Endothelial cell of umbilical vein (primary cell): ENCODE data around the gene USP48. TPM values are rescaled to one million over a fixed set of nuclear protein-coding genes. Genes with fewer than 3 reads are reported as not detected.

Experiments
- BruUV-seq: library from RNA; stranded (reverse); fragments of 400-500 nt; replicated peaks from 2 replicates; lab custom pipeline; 2021; lab: Mats Ljungman, UMichigan
- CTCF ChIA-PET: fragments of 300-600, 350-600 bp; sonication (Branson Sonifier 250); formaldehyde crosslinking; loops from one replicate; lab custom pipeline; 2021; ENCODE audit warnings: antibody characterized with exemption, inconsistent platforms; lab: Charles Lee
- POLR2A ChIA-PET: fragments of 300-600, 350-600 bp; sonication (Branson Sonifier 250); formaldehyde crosslinking; loops from one replicate; lab custom pipeline; 2021; ENCODE audit warnings: antibody characterized with exemption, inconsistent platforms; lab: Charles Lee
- DNase-seq: peaks from one replicate; pipeline ENCODE4 v3.0.0-alpha.2; 2011; ENCODE audit warnings: low read depth, low spot score
- FAIRE-seq: peaks from 2 replicates; lab custom pipeline; 2011; peaks lifted over from hg19 to GRCh38; lab: Jason Lieb, UNC
- H2AFZ ChIP-seq: 2 replicates; pipeline ENCODE4 v1.6.0; 2012; ENCODE audit warnings: low read depth, low read length, control low read depth, inconsistent platforms
- H3K27ac ChIP-seq: 2 replicates; pipeline ENCODE4 v1.5.1; 2011; ENCODE audit warnings: low read depth, mild to moderate bottlenecking, control low read depth, low read length, moderate library complexity; ENCODE audit not compliant: insufficient read depth
- H3K27me3 ChIP-seq, 2 experiments: 2 replicates each; pipeline versions ENCODE4 v1.6.0 to v1.6.1; 2011; ENCODE audit warnings: low read length in 2 of 2, mixed read lengths in 1 of 2; ENCODE audit not compliant: control insufficient read depth in 2 of 2, insufficient read depth in 2 of 2
- H3K36me3 ChIP-seq, 2 experiments: 2 replicates in 1 of 2; 3 replicates in 1 of 2; pipeline ENCODE4 v1.5.1; 2011; ENCODE audit warnings: low read length in 2 of 2, mild to moderate bottlenecking in 1 of 2, moderate library complexity in 1 of 2; ENCODE audit not compliant: control insufficient read depth in 2 of 2, insufficient read depth in 2 of 2; ENCODE audit errors: extremely low read depth in 1 of 2
- H3K4me1 ChIP-seq: 3 replicates; pipeline ENCODE4 v1.5.1; 2011; ENCODE audit warnings: mild to moderate bottlenecking, low read length; ENCODE audit not compliant: control insufficient read depth, insufficient read depth; ENCODE audit errors: extremely low read depth
- H3K4me2 ChIP-seq: 2 replicates; pipeline ENCODE4 v1.6.1; 2011; ENCODE audit warnings: low read length, control low read depth, mixed read lengths; ENCODE audit not compliant: insufficient read depth
- H3K4me3 ChIP-seq, 3 experiments: fragments of 200-600 bp in 1 of 3; sonication (generic), shearing (Covaris generic) in 1 of 3; replicated peaks in 1 of 3; 2 replicates each; pipeline ENCODE4 v1.5.1; 2011 to 2016; ENCODE audit warnings: control low read depth in 3 of 3, low read length in 3 of 3, mild to moderate bottlenecking in 2 of 3, inconsistent platforms in 1 of 3, low read depth in 1 of 3, moderate library complexity in 1 of 3; ENCODE audit not compliant: insufficient read depth in 1 of 3
- H3K79me2 ChIP-seq: 2 replicates; pipeline ENCODE4 v1.6.0; 2012; ENCODE audit warnings: low read length, inconsistent platforms; ENCODE audit not compliant: control insufficient read depth, insufficient read depth
- H3K9ac ChIP-seq: replicated peaks from 2 replicates; pipeline ENCODE3; 2011; ENCODE audit warnings: low read length, control low read depth; ENCODE audit not compliant: insufficient read depth; ENCODE audit errors: extremely low read depth
- H3K9me1 ChIP-seq: replicated peaks from 3 replicates; pipeline ENCODE4 v1.6.0; 2011; ENCODE audit warnings: mild to moderate bottlenecking, low read length; ENCODE audit not compliant: control insufficient read depth, insufficient read depth; ENCODE audit errors: extremely low read depth
- H3K9me3 ChIP-seq: replicated peaks from 2 replicates; pipeline ENCODE4 v1.5.1; 2012; ENCODE audit warnings: low read length, inconsistent platforms; ENCODE audit not compliant: control insufficient read depth, insufficient read depth
- H4K20me1 ChIP-seq: replicated peaks from 2 replicates; pipeline ENCODE3; 2011; ENCODE audit warnings: mild to moderate bottlenecking, low read length; ENCODE audit not compliant: control insufficient read depth, insufficient read depth; ENCODE audit errors: extremely low read depth
- EZH2 ChIP-seq: IDR thresholded peaks from 2 replicates; pipeline ENCODE4 v1.6.1; 2012; ENCODE audit warnings: borderline replicate concordance, low read depth, mild to moderate bottlenecking, moderate library complexity, low read length, inconsistent platforms; ENCODE audit not compliant: severe bottlenecking
- FOS ChIP-seq: IDR thresholded peaks from 2 replicates; pipeline ENCODE4 v1.6.1; 2011; ENCODE audit warnings: mild to moderate bottlenecking, low read length, moderate library complexity, borderline replicate concordance; ENCODE audit not compliant: insufficient read depth
- GATA2 ChIP-seq: IDR thresholded peaks from 2 replicates; pipeline ENCODE4 v1.7.0; 2011; ENCODE audit warnings: low read depth, mild to moderate bottlenecking, moderate library complexity, mixed read lengths, low read length; ENCODE audit not compliant: insufficient read length, insufficient read depth
- JUN ChIP-seq: IDR thresholded peaks from 2 replicates; pipeline ENCODE4 v1.6.1; 2011; ENCODE audit warnings: borderline replicate concordance, low read depth; ENCODE audit not compliant: insufficient read length, insufficient read depth
- MAX ChIP-seq: IDR thresholded peaks from 2 replicates; pipeline ENCODE4 v1.6.1; 2011; ENCODE audit not compliant: insufficient read depth, insufficient read length
- MYC ChIP-seq: IDR thresholded peaks from one replicate; pipeline ENCODE4 v1.6.1; 2011; ENCODE audit warnings: mild to moderate bottlenecking, low read depth, low read length
- POLR2A ChIP-seq: IDR thresholded peaks from 2 replicates; pipeline ENCODE4 v1.6.1; 2012; ENCODE audit warnings: low read depth, mild to moderate bottlenecking, control low read depth, low read length
- POLR2AphosphoS5 ChIP-seq: IDR thresholded peaks from 2 replicates; pipeline ENCODE4 v1.6.1; 2012; ENCODE audit warnings: low read depth, mild to moderate bottlenecking, control low read depth, low read length, moderate library complexity; ENCODE audit not compliant: insufficient read depth
- dilution Hi-C: fragments of 300-500 bp; cut with MboI; formaldehyde crosslinking; loops from one replicate; pipeline ENCODE4 v1.15.0; 2019; ENCODE audit warnings: low sequenced_read_pairs; ENCODE audit not compliant: extremely low pct_ligation_motif_present
- intact Hi-C: fragments of 100-400 bp; cut with micrococcal nuclease; formaldehyde crosslinking; loops from one replicate; pipeline ENCODE4 v1.10.0; 2022
- polyA plus RNA-seq, 4 experiments: library from polyadenylated mRNA; depleted of rRNA in 3 of 4; stranded (reverse) in 3 of 4; unstranded in 1 of 4; fragments of >200 nt; gene quantifications; 2 replicates each; pipeline versions ENCODE4 v1.2.1 to v1.2.3, GENCODE V29; 2011 to 2012; ENCODE audit warnings: missing spikeins in 1 of 4
- total RNA-seq: library from RNA; stranded (reverse); gene quantifications from 2 replicates; pipeline ENCODE4 v1.2.3, GENCODE V29; 2021
- TF ChIP-seq, protein P1 (sequence below), 2 donors: IDR thresholded peaks; 1 replicate in 1 of 2; 2 replicates in 1 of 2; pipeline ENCODE4 v1.5.1; 2011; ENCODE audit warnings: low read length in 2 of 2, mild to moderate bottlenecking in 2 of 2, moderate library complexity in 2 of 2, control low read depth in 1 of 2, inconsistent platforms in 1 of 2, low read depth in 1 of 2; ENCODE audit not compliant: insufficient read depth in 1 of 2; ENCODE audit errors: extremely low read depth in 1 of 2

The USP48 gene
- total and polyA plus RNA-seq, 2 donors (not counting 3 experiments of a cell fraction or from before 2014, with no cell fraction given) = 27.2 to 149 TPM

DNA sequence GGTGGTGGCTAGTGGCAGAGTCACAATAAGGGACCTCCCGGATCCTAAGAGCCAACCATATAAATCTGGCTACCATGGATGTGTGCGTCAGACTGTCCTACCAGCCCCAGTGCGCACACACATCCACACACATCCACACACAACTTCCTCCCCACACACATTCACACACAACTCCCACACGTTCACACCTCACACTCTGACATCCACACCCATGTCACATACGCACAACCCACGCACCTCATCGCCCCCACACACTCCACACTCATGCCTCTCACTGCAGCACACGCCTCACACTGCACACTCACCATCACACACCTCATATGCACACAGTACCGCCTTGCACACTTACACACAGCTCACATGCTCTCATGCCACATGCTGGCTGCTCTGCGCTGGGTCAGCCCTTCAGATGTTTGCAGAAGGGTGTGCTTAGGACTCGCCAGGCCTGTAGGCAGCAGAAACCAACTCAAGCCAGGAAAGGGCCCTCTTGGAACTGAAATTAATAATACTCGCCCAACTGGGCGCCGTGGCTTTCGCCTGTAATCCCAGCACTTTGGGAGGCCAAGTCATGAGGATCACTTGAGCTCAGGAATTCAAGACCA is 32.1 kb upstream of the USP48 start:
- Histone ChIP-seq H3K27ac (no peak overlapping the region), H3K9me1 (no peaks in the 10 kb centered on the region), H3K4me2 (no peak overlapping the region), H3K79me2 (no peaks in the 10 kb centered on the region), H3K36me3 (peaks cover 0 to 3% of the 10 kb centered on the region in 2 experiments), H2AFZ (no peak overlapping the region), H3K4me3 (no peak overlapping the region), H3K9me3 (no peaks in the 10 kb centered on the region), H3K9ac (no peak overlapping the region), H3K27me3 (no peaks in the 10 kb centered on the region), H3K4me1 (peaks cover 29% of the 10 kb centered on the region), H4K20me1 (no peaks in the 10 kb centered on the region)
- TF ChIP-seq, protein P1, sequence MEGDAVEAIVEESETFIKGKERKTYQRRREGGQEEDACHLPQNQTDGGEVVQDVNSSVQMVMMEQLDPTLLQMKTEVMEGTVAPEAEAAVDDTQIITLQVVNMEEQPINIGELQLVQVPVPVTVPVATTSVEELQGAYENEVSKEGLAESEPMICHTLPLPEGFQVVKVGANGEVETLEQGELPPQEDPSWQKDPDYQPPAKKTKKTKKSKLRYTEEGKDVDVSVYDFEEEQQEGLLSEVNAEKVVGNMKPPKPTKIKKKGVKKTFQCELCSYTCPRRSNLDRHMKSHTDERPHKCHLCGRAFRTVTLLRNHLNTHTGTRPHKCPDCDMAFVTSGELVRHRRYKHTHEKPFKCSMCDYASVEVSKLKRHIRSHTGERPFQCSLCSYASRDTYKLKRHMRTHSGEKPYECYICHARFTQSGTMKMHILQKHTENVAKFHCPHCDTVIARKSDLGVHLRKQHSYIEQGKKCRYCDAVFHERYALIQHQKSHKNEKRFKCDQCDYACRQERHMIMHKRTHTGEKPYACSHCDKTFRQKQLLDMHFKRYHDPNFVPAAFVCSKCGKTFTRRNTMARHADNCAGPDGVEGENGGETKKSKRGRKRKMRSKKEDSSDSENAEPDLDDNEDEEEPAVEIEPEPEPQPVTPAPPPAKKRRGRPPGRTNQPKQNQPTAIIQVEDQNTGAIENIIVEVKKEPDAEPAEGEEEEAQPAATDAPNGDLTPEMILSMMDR (IDR thresholded peaks at IDR 0.05; ENCODE audit: extremely low read depth in 1 of 2, insufficient read depth in 1 of 2, low read depth in 1 of 2, low read length in 2 of 2) = no peak
- TF ChIP-seq POLR2AphosphoS5 (peak; percentile 15), JUN (no peak), FOS (no peak), POLR2A (peak; percentile 47), GATA2 (no peak), MYC (no peak), EZH2 (no peak), MAX (no peak)
- POLR2A ChIA-PET = interaction anchor here (0.8 kb wide), 1 partner anchor 111 kb away, joined by 5 read pairs; no protein-coding TSS in a partner anchor
- dilution Hi-C loops (no loop called here), intact Hi-C loops (loop anchor here (2.0 to 5.0 kb wide), 2 partner anchors 32 to 113 kb away; partner anchors contain the start of gene USP48)
- FAIRE-seq (no peak), DNase-seq (no peak)
- BruUV-seq = no TSS peak
- CTCF ChIA-PET = no interaction called here
